Measurements from ENCODE around the gene MINDY4B.

DNA sequence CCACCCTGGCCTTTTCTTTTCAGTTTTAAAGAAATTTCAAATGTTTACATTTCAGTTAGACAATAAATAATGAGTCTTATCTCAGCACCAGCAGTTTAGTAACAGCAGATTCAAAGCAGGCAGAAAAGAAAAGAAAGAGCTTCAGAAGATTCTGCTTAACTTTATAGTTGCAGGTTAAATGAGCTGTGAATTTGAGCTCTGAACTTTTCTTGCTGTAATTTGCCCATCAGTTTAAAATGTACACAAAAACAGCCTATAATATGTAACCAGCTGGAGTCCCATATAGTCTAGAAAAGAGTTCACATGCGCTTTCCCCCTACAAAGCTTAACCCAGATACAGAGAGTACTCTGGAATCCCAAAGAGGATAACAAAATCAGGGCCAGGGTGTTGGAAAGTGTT, 82.6 kb downstream of the MINDY4B start:
- TF ChIP-seq, protein P1, sequence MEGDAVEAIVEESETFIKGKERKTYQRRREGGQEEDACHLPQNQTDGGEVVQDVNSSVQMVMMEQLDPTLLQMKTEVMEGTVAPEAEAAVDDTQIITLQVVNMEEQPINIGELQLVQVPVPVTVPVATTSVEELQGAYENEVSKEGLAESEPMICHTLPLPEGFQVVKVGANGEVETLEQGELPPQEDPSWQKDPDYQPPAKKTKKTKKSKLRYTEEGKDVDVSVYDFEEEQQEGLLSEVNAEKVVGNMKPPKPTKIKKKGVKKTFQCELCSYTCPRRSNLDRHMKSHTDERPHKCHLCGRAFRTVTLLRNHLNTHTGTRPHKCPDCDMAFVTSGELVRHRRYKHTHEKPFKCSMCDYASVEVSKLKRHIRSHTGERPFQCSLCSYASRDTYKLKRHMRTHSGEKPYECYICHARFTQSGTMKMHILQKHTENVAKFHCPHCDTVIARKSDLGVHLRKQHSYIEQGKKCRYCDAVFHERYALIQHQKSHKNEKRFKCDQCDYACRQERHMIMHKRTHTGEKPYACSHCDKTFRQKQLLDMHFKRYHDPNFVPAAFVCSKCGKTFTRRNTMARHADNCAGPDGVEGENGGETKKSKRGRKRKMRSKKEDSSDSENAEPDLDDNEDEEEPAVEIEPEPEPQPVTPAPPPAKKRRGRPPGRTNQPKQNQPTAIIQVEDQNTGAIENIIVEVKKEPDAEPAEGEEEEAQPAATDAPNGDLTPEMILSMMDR (IDR thresholded peaks at IDR 0.05 in 2 of 3, conservative IDR thresholded peaks at IDR 0.05 in 1 of 3; ENCODE audit: control insufficient read depth in 2 of 3, extremely low read depth in 1 of 3, insufficient read depth in 1 of 3, low read depth in 3 of 3, low read length in 3 of 3) = no peak
- TF ChIP-seq YY1 (IDR thresholded peaks at IDR 0.05; ENCODE audit: low read depth, low read length) = no peak
- TF ChIP-seq, protein P2, sequence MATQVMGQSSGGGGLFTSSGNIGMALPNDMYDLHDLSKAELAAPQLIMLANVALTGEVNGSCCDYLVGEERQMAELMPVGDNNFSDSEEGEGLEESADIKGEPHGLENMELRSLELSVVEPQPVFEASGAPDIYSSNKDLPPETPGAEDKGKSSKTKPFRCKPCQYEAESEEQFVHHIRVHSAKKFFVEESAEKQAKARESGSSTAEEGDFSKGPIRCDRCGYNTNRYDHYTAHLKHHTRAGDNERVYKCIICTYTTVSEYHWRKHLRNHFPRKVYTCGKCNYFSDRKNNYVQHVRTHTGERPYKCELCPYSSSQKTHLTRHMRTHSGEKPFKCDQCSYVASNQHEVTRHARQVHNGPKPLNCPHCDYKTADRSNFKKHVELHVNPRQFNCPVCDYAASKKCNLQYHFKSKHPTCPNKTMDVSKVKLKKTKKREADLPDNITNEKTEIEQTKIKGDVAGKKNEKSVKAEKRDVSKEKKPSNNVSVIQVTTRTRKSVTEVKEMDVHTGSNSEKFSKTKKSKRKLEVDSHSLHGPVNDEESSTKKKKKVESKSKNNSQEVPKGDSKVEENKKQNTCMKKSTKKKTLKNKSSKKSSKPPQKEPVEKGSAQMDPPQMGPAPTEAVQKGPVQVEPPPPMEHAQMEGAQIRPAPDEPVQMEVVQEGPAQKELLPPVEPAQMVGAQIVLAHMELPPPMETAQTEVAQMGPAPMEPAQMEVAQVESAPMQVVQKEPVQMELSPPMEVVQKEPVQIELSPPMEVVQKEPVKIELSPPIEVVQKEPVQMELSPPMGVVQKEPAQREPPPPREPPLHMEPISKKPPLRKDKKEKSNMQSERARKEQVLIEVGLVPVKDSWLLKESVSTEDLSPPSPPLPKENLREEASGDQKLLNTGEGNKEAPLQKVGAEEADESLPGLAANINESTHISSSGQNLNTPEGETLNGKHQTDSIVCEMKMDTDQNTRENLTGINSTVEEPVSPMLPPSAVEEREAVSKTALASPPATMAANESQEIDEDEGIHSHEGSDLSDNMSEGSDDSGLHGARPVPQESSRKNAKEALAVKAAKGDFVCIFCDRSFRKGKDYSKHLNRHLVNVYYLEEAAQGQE (IDR thresholded peaks at IDR 0.05; ENCODE audit: low read depth, low read length) = no peak
- no peak for TF ChIP-seq SPI1 (IDR thresholded peaks at IDR 0.05; ENCODE audit: borderline replicate concordance, insufficient read depth, low read depth, low read length)
- TF ChIP-seq HCFC1 (IDR thresholded peaks at IDR 0.05; ENCODE audit: low read length) = no peak
- TF ChIP-seq, protein P3, sequence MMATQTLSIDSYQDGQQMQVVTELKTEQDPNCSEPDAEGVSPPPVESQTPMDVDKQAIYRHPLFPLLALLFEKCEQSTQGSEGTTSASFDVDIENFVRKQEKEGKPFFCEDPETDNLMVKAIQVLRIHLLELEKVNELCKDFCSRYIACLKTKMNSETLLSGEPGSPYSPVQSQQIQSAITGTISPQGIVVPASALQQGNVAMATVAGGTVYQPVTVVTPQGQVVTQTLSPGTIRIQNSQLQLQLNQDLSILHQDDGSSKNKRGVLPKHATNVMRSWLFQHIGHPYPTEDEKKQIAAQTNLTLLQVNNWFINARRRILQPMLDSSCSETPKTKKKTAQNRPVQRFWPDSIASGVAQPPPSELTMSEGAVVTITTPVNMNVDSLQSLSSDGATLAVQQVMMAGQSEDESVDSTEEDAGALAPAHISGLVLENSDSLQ (IDR thresholded peaks at IDR 0.05) = no peak

All from GM12878 (cell line).